HEK293 (cell line): ENCODE measurements around the gene ZNF81.
"Not testable (repeated sequence)": the region's sequence is repeated elsewhere in the genome, so short reads cannot be mapped to it uniquely, and the experiment has no call there.

ENCODE experiments used
- CTCF ChIP-seq: fragments of 450-650 bp; formaldehyde crosslinking; IDR thresholded peaks from 2 replicates; pipeline ENCODE4 v1.5.1; 2016; ENCODE audit warnings: missing biosample characterization, missing genetic modification characterization
- HOXA7 ChIP-seq: sonication (generic); formaldehyde crosslinking; IDR thresholded peaks from 2 replicates; pipeline ENCODE4 v1.8.1; 2022; ENCODE audit warnings: missing genetic modification reagents, borderline replicate concordance
- REST ChIP-seq: fragments of 450-650 bp; formaldehyde crosslinking; IDR thresholded peaks from 2 replicates; pipeline ENCODE4 v1.5.1; 2016; ENCODE audit warnings: missing biosample characterization, missing genetic modification characterization
- ZBTB48 ChIP-seq: fragments of 450-650 bp; formaldehyde crosslinking; IDR thresholded peaks from 2 replicates; pipeline ENCODE4 v1.5.1; 2016; ENCODE audit warnings: missing biosample characterization, missing genetic modification characterization
- ZNF112 ChIP-seq: fragments of 450-650 bp; formaldehyde crosslinking; IDR thresholded peaks from 2 replicates; pipeline ENCODE4 v1.5.0; 2017; ENCODE audit warnings: missing biosample characterization, missing genetic modification characterization
- ZNF133 ChIP-seq: fragments of 450-650 bp; formaldehyde crosslinking; IDR thresholded peaks from 2 replicates; pipeline ENCODE4 v1.5.1; 2016; ENCODE audit warnings: missing biosample characterization, missing genetic modification characterization
- ZNF426 ChIP-seq: fragments of 450-650 bp; formaldehyde crosslinking; IDR thresholded peaks from 2 replicates; pipeline ENCODE4 v1.5.1; 2017; ENCODE audit warnings: missing biosample characterization, missing genetic modification characterization, mild to moderate bottlenecking, inconsistent platforms, moderate library complexity
- ZNF639 ChIP-seq: fragments of 450-650 bp; formaldehyde crosslinking; IDR thresholded peaks from 2 replicates; pipeline ENCODE4 v1.5.1; 2016; ENCODE audit warnings: missing biosample characterization, missing genetic modification characterization

GRCh38 chrX:47803103-47803502, 33.6 kb upstream of the ZNF81 start:
- TF ChIP-seq REST (tag by site-specific recombination); ZNF426 (tag by site-specific recombination); HOXA7 (CRISPR knock-in tag); CTCF (tag by site-specific recombination); ZNF133; ZNF639; ZBTB48 (tag by site-specific recombination); ZNF112 (tag by site-specific recombination): not testable (repeated sequence)
